ENCODE data around the gene KAT2B.

- TF ChIP-seq ZNF274 (IDR thresholded peaks at IDR 0.05; ENCODE audit: low read depth, low read length) (no peak), SUZ12 (IDR thresholded peaks at IDR 0.05; ENCODE audit: extremely low read depth, insufficient read depth, insufficient read length) (no peak), YY1 (IDR thresholded peaks at IDR 0.05; ENCODE audit: insufficient read depth, insufficient read length) (no peak)
Measured at GRCh38 chr3:20022954-20023622, 17.2 kb upstream of the KAT2B start.

Measured in NT2/D1 (cell line).